Panc1 (cell line): ENCODE data around the gene OR10A3. TPM values are rescaled to one million over a fixed set of nuclear protein-coding genes. Genes with fewer than 3 reads are reported as not detected.

Experiments
- ATAC-seq: fragments of 200-7000 bp; cut with Tn5 transposase; 2 replicates; pipeline ENCODE4 v1.9.1; 2020; ENCODE audit warnings: mild to moderate bottlenecking, moderate library complexity
- BruUV-seq: library from RNA; stranded (reverse); fragments of 400-500 nt; replicated peaks from 2 replicates; lab custom pipeline; 2021; lab: Mats Ljungman, UMichigan
- CTCF ChIA-PET: fragments of 300-600 bp; sonication (Branson Sonifier 250); formaldehyde crosslinking; loops from one replicate; lab custom pipeline; 2022; ENCODE audit warnings: antibody characterized with exemption; lab: Charles Lee
- POLR2A ChIA-PET: fragments of 300-600 bp; sonication (Branson Sonifier 250); formaldehyde crosslinking; loops from one replicate; lab custom pipeline; 2022; ENCODE audit warnings: antibody characterized with exemption; lab: Charles Lee
- DNase-seq: peaks from one replicate; pipeline ENCODE4 v3.0.0-alpha.2; 2010; ENCODE audit warnings: low read depth, low spot score
- H3K27ac ChIP-seq: 2 replicates; pipeline ENCODE4 v1.5.1; 2011; ENCODE audit warnings: mild to moderate bottlenecking, low read length, inconsistent platforms
- H3K27me3 ChIP-seq: fragments of 200-500 bp; sonication (Bioruptor generic); 2 replicates; pipeline ENCODE4 v1.6.0; 2014; ENCODE audit warnings: low read length, inconsistent platforms; ENCODE audit not compliant: control insufficient read depth, insufficient read depth
- H3K36me3 ChIP-seq: fragments of 200-500 bp; sonication (Bioruptor generic); 2 replicates; pipeline ENCODE4 v1.5.1; 2014; ENCODE audit warnings: inconsistent platforms, mild to moderate bottlenecking, low read length, moderate library complexity; ENCODE audit not compliant: control insufficient read depth, insufficient read depth
- H3K4me1 ChIP-seq: 2 replicates; pipeline ENCODE4 v1.5.1; 2011; ENCODE audit warnings: inconsistent platforms, mild to moderate bottlenecking, low read length, moderate library complexity; ENCODE audit not compliant: control insufficient read depth, insufficient read depth
- H3K4me3 ChIP-seq, 2 experiments: 2 replicates each; pipeline ENCODE4 v1.5.1; 2011 to 2012; ENCODE audit warnings: low read depth in 2 of 2, low read length in 2 of 2, mild to moderate bottlenecking in 2 of 2, inconsistent platforms in 1 of 2, moderate library complexity in 1 of 2
- H3K9me3 ChIP-seq: fragments of 200-500 bp; sonication (Bioruptor generic); 2 replicates; pipeline ENCODE4 v1.5.1; 2014; ENCODE audit warnings: low read depth, mild to moderate bottlenecking, inconsistent platforms, low read length, moderate library complexity; ENCODE audit not compliant: control insufficient read depth, insufficient read depth
- POLR2AphosphoS5 ChIP-seq: IDR thresholded peaks from 2 replicates; pipeline ENCODE4 v1.6.1; 2012; ENCODE audit warnings: mild to moderate bottlenecking, low read depth, low read length, moderate library complexity
- SIN3A ChIP-seq: IDR thresholded peaks from 2 replicates; pipeline ENCODE4 v1.6.1; 2012; ENCODE audit warnings: low read depth, mild to moderate bottlenecking, low read length, moderate library complexity, borderline replicate concordance; ENCODE audit not compliant: insufficient read depth
- TCF7L2 ChIP-seq: IDR thresholded peaks from 2 replicates; pipeline ENCODE4 v1.6.1; 2011; ENCODE audit warnings: mild to moderate bottlenecking, low read depth, low read length, inconsistent platforms
- in situ Hi-C: cut with HindIII; loops from 2 replicates; pipeline ENCODE4 v1.10.0; 2016; ENCODE audit warnings: low sequenced_read_pairs, low pct_unique_long_range_greater_than_20kb
- intact Hi-C: fragments of 100-400 bp; cut with micrococcal nuclease; formaldehyde crosslinking; loops from one replicate; pipeline ENCODE4 v1.10.0; 2022; ENCODE audit not compliant: unreplicated experiment
- total RNA-seq: library from RNA; stranded (reverse); gene quantifications from one replicate; pipeline ENCODE4 v1.2.1, GENCODE V29; 2021; ENCODE audit not compliant: unreplicated experiment
- TF ChIP-seq, protein P1 (sequence below), 2 experiments: IDR thresholded peaks; 2 replicates each; pipeline ENCODE4 v1.6.1; 2011 to 2012; ENCODE audit warnings: low read depth in 2 of 2, control low read depth in 1 of 2, low read length in 1 of 2, mild to moderate bottlenecking in 1 of 2, moderate library complexity in 1 of 2; ENCODE audit not compliant: insufficient read depth in 1 of 2
- TF ChIP-seq, protein P2 (sequence below): fragments of 450-650 bp; IDR thresholded peaks from 2 replicates; pipeline ENCODE4 v1.5.1; 2017; ENCODE audit warnings: mild to moderate bottlenecking

Gene OR10A3
- total RNA-seq, 1 experiment from 2014 or later = not detected

- Histone ChIP-seq H3K27me3 (no peaks in the 10 kb centered on the region; the same call in 1 of the 2 replicates), H3K4me3 (no peak overlapping the region), H3K36me3 (no peaks in the 10 kb centered on the region), H3K27ac (no peak overlapping the region), H3K9me3 (no peaks in the 10 kb centered on the region), H3K4me1 (0 out of 2 replicates have a peak, but pooled peaks cover 3% of the 10 kb centered on the region)
- TF ChIP-seq, protein P1, sequence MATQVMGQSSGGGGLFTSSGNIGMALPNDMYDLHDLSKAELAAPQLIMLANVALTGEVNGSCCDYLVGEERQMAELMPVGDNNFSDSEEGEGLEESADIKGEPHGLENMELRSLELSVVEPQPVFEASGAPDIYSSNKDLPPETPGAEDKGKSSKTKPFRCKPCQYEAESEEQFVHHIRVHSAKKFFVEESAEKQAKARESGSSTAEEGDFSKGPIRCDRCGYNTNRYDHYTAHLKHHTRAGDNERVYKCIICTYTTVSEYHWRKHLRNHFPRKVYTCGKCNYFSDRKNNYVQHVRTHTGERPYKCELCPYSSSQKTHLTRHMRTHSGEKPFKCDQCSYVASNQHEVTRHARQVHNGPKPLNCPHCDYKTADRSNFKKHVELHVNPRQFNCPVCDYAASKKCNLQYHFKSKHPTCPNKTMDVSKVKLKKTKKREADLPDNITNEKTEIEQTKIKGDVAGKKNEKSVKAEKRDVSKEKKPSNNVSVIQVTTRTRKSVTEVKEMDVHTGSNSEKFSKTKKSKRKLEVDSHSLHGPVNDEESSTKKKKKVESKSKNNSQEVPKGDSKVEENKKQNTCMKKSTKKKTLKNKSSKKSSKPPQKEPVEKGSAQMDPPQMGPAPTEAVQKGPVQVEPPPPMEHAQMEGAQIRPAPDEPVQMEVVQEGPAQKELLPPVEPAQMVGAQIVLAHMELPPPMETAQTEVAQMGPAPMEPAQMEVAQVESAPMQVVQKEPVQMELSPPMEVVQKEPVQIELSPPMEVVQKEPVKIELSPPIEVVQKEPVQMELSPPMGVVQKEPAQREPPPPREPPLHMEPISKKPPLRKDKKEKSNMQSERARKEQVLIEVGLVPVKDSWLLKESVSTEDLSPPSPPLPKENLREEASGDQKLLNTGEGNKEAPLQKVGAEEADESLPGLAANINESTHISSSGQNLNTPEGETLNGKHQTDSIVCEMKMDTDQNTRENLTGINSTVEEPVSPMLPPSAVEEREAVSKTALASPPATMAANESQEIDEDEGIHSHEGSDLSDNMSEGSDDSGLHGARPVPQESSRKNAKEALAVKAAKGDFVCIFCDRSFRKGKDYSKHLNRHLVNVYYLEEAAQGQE (IDR thresholded peaks at IDR 0.05; ENCODE audit: insufficient read depth in 1 of 2, low read depth in 2 of 2, low read length in 1 of 2) = no peak
- TF ChIP-seq, protein P2, sequence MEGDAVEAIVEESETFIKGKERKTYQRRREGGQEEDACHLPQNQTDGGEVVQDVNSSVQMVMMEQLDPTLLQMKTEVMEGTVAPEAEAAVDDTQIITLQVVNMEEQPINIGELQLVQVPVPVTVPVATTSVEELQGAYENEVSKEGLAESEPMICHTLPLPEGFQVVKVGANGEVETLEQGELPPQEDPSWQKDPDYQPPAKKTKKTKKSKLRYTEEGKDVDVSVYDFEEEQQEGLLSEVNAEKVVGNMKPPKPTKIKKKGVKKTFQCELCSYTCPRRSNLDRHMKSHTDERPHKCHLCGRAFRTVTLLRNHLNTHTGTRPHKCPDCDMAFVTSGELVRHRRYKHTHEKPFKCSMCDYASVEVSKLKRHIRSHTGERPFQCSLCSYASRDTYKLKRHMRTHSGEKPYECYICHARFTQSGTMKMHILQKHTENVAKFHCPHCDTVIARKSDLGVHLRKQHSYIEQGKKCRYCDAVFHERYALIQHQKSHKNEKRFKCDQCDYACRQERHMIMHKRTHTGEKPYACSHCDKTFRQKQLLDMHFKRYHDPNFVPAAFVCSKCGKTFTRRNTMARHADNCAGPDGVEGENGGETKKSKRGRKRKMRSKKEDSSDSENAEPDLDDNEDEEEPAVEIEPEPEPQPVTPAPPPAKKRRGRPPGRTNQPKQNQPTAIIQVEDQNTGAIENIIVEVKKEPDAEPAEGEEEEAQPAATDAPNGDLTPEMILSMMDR = no peak
- TF ChIP-seq TCF7L2 (no peak), POLR2AphosphoS5 (no peak), SIN3A (no peak)
- intact Hi-C loops = loop anchor here (10.0 kb wide), 1 partner anchor 201 kb away; no protein-coding TSS in a partner anchor
- ChIA-PET POLR2A (no interaction called here), CTCF (interaction anchor here (0.7 to 1.3 kb wide), 2 partner anchors 93 to 1079 kb away, joined by 3 to 7 read pairs; partner anchors contain the start of gene EIF3F)
- DNase-seq = no peak
- ATAC-seq = no peak
- no TSS peak for BruUV-seq
- in situ Hi-C loops = loop anchor here (5.0 kb wide), 1 partner anchor 84 kb away; no protein-coding TSS in a partner anchor
Observed at GRCh38 chr11:7893796-7894195, 47.7 kb downstream of the OR10A3 start.

DNA sequence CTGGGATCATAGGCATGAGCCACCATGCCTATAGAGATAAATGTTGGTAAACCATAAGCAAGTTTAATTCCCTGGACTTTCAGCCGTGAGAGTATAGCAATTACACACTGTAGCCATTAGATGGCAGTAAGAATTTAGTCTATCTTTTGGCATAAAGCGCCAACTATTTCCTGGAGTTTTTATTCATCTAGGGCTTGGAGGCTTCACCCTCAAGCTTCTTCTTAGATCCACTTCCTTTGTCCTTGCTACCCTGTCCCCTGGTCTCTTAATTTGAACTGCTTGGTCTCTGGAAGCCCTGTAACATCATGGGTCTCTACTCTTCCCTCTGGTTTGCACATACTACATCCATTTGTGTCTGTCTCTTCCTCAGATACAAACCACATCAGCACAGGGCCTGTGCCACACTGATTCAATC, 48.7 kb downstream of the OR10A3 start:
- H3K27me3 ChIP-seq = no peaks in the 10 kb centered on the region; the same call in 1 of the 2 replicates
- BruUV-seq = no TSS peak
- TF ChIP-seq SIN3A = no peak
- TF ChIP-seq, protein P2 = peak; percentile 93
- ChIA-PET CTCF (interaction anchor here (0.9 to 3.4 kb wide), 2 partner anchors 94 to 795 kb away, joined by 3 to 23 read pairs; partner anchors contain the start of gene EIF3F), POLR2A (interaction anchor here (1.2 kb wide), 1 partner anchor 94 kb away, joined by 4 read pairs; the partner anchor contains the start of gene EIF3F)
- H3K36me3 ChIP-seq = no peaks in the 10 kb centered on the region
- H3K9me3 ChIP-seq = no peaks in the 10 kb centered on the region
- no peak overlapping the region for H3K4me3 ChIP-seq
- H3K27ac ChIP-seq = peak overlapping the region; percentile 45; the same call in 1 of the 2 replicates
- in situ Hi-C loops = loop anchor here (5.0 kb wide), 1 partner anchor 84 kb away; no protein-coding TSS in a partner anchor
- 0 out of 2 replicates have a peak, but pooled peaks cover 3% of the 10 kb centered on the region for H3K4me1 ChIP-seq
- intact Hi-C loops = loop anchor here (1.0 to 10.0 kb wide), 2 partner anchors 94 to 202 kb away; partner anchors contain the start of gene EIF3F
- peak; percentile 63 for DNase-seq
- peak; percentile 86 for ATAC-seq
